Epithelial cell of esophagus (primary cell): Measurements from ENCODE around the gene CELA2A.

Experiments
- DNase-seq: peaks from one replicate; pipeline ENCODE4 v3.0.0; 2010; ENCODE audit warnings: low read depth
- H3K4me3 ChIP-seq: 2 replicates; pipeline ENCODE4 v1.5.1; 2011; ENCODE audit warnings: mild to moderate bottlenecking, low read length, control low read depth
- TF ChIP-seq, protein P1 (sequence below): IDR thresholded peaks from 2 replicates; pipeline ENCODE4 v1.5.1; 2011; ENCODE audit warnings: low read depth, mild to moderate bottlenecking, low read length, control low read depth, inconsistent platforms; ENCODE audit not compliant: insufficient read depth; ENCODE audit errors: missing control alignments

CELA2A gene

DNA sequence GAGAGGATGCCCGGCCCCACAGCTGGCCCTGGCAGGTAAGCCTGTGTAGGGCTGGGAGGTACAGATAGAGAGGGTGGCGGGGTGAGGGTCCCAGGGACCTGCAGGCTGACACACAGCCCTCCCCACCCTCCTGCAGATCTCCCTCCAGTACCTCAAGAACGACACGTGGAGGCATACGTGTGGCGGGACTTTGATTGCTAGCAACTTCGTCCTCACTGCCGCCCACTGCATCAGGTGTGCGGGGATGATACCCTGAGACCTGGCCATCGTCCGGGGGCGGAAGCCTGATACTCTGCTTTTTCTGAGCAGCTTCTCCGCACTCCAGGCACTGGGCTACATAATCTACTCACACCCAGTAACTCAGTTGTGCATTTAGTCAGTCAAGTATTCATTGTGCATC lies 16.2 kb upstream of the CELA2A start:
- no peak overlapping the region for H3K4me3 ChIP-seq
- DNase-seq: no peak
- TF ChIP-seq, protein P1, sequence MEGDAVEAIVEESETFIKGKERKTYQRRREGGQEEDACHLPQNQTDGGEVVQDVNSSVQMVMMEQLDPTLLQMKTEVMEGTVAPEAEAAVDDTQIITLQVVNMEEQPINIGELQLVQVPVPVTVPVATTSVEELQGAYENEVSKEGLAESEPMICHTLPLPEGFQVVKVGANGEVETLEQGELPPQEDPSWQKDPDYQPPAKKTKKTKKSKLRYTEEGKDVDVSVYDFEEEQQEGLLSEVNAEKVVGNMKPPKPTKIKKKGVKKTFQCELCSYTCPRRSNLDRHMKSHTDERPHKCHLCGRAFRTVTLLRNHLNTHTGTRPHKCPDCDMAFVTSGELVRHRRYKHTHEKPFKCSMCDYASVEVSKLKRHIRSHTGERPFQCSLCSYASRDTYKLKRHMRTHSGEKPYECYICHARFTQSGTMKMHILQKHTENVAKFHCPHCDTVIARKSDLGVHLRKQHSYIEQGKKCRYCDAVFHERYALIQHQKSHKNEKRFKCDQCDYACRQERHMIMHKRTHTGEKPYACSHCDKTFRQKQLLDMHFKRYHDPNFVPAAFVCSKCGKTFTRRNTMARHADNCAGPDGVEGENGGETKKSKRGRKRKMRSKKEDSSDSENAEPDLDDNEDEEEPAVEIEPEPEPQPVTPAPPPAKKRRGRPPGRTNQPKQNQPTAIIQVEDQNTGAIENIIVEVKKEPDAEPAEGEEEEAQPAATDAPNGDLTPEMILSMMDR: no peak

- DNase-seq: no peak
- TF ChIP-seq, protein P1: no peak
- no peak overlapping the region for H3K4me3 ChIP-seq
Measured at GRCh38 chr1:15441247-15441646, 15.3 kb upstream of the CELA2A start.

GRCh38 chr1:15442119-15442518 lies 14.4 kb upstream of the CELA2A start:
- no peak overlapping the region for H3K4me3 ChIP-seq
- no peak for DNase-seq
- TF ChIP-seq, protein P1: no peak

- TF ChIP-seq, protein P1: no peak
- H3K4me3 ChIP-seq: no peak overlapping the region
- no peak for DNase-seq
Measured at GRCh38 chr1:15442759-15443158, 13.8 kb upstream of the CELA2A start.

DNA sequence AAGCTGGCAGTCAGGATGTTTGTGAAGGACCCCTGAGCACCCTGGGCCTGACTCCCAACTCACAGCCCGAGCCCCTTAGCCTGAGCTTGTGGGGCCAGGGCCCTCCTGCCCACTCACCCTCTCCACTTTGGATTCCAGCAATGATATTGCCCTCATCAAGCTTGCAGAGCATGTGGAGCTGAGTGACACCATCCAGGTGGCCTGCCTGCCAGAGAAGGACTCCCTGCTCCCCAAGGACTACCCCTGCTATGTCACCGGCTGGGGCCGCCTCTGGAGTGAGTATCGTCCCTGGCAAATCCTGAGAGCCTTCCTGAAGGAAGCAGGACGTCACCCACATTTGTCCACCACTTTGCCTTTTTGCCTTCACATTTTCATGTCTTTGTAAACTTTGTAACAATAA lies 13.3 kb upstream of the CELA2A start:
- H3K4me3 ChIP-seq: no peak overlapping the region
- DNase-seq: no peak
- TF ChIP-seq, protein P1: no peak

- TF ChIP-seq, protein P1: no peak
- no peak overlapping the region for H3K4me3 ChIP-seq
- no peak for DNase-seq
Measured at GRCh38 chr1:15444468-15445389, 11.8 kb upstream of the CELA2A start.
